Bronchial epithelial cell (primary cell): ENCODE measurements around the gene NELL1. TPM values are rescaled to one million over a fixed set of nuclear protein-coding genes. Genes with fewer than 3 reads are reported as not detected.

Experiments used
- DNase-seq: peaks from one replicate; pipeline ENCODE4 v3.0.0-alpha.2; 2010; ENCODE audit warnings: low read depth
- FAIRE-seq: peaks from 2 replicates; lab custom pipeline; 2011; peaks lifted over from hg19 to GRCh38; lab: Jason Lieb, UNC
- H3K27me3 ChIP-seq: 2 replicates; pipeline ENCODE4 v1.5.1; 2011; ENCODE audit warnings: low read length; ENCODE audit not compliant: control insufficient read depth, insufficient read depth
- H3K36me3 ChIP-seq: 2 replicates; pipeline ENCODE4 v1.5.1; 2011; ENCODE audit warnings: low read length; ENCODE audit not compliant: control insufficient read depth, insufficient read depth
- H3K4me3 ChIP-seq: 2 replicates; pipeline ENCODE4 v1.5.1; 2011; ENCODE audit warnings: mild to moderate bottlenecking, low read depth, low read length, control low read depth
- total RNA-seq: library from RNA; depleted of rRNA; stranded (reverse); fragments of >200 nt; gene quantifications from 2 replicates; pipeline ENCODE4 v1.2.1, GENCODE V29; 2014
- TF ChIP-seq, protein P1 (sequence below): IDR thresholded peaks from 2 replicates; pipeline ENCODE4 v1.5.1; 2011; ENCODE audit warnings: mild to moderate bottlenecking, moderate library complexity, low read length, control low read depth, inconsistent platforms; ENCODE audit not compliant: insufficient read depth, severe bottlenecking

NELL1 gene
- total RNA-seq, 1 donor from 2014 or later = not detected

DNA sequence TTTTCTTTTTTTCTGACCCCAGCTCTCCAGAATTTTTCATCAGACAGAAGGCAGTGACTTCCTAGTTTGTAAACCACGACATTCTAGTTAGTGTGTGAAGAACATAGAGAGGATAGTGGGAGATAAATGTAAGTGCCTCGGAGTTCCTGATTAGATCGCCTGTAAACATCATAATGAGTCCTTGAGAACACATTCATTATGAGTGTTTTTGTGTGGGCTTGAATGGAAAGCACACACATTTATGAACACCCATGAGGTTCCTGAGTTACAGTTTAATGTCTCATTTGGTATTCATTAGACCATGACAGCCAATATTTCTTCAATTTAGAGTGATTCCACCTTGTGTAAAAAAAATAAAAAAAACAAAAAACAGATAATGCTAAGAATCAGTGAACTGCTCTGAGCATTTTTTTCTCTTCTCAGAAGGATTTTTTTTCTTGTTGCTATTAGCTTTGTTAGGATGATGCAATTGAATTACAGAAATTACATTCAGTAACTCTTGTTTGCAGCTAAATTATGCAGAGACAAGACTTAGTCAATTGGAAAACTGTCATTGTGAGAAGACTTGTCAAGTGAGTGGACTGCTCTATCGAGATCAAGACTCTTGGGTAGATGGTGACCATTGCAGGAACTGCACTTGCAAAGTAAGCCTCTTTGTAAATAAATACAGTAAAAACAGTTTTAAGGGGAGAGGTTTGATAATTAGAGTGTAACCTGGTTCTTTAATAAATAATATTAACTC is 257.6 kb downstream of the NELL1 start:
- FAIRE-seq (no peak), DNase-seq (no peak)
- TF ChIP-seq, protein P1, sequence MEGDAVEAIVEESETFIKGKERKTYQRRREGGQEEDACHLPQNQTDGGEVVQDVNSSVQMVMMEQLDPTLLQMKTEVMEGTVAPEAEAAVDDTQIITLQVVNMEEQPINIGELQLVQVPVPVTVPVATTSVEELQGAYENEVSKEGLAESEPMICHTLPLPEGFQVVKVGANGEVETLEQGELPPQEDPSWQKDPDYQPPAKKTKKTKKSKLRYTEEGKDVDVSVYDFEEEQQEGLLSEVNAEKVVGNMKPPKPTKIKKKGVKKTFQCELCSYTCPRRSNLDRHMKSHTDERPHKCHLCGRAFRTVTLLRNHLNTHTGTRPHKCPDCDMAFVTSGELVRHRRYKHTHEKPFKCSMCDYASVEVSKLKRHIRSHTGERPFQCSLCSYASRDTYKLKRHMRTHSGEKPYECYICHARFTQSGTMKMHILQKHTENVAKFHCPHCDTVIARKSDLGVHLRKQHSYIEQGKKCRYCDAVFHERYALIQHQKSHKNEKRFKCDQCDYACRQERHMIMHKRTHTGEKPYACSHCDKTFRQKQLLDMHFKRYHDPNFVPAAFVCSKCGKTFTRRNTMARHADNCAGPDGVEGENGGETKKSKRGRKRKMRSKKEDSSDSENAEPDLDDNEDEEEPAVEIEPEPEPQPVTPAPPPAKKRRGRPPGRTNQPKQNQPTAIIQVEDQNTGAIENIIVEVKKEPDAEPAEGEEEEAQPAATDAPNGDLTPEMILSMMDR = no peak
- H3K4me3 ChIP-seq = no peak overlapping the region
- H3K27me3 ChIP-seq = no peaks in the 10 kb centered on the region
- H3K36me3 ChIP-seq = no peaks in the 10 kb centered on the region

DNA sequence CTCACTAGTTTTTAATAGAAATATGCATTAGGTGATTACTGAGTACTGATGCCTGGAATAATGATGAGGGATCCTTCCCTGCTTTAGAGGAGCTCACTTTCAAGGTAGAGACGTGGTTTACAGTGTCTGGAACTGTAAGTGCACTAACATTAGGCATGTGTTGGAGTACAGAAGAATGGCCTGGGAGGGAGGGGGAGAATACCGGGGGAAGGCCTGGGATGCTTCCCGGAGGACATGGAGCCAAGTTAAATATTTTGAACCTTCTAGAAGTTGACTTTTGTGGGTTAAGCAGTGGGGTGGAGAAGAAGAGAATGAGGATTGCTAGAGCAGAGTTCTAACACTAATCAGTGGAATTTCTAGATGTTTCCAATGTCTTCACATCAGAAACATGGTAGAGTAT is 261.6 kb downstream of the NELL1 start:
- Histone ChIP-seq H3K4me3 (no peak overlapping the region), H3K36me3 (no peaks in the 10 kb centered on the region), H3K27me3 (no peaks in the 10 kb centered on the region)
- TF ChIP-seq, protein P1 = no peak
- FAIRE-seq (no peak), DNase-seq (no peak)

DNA sequence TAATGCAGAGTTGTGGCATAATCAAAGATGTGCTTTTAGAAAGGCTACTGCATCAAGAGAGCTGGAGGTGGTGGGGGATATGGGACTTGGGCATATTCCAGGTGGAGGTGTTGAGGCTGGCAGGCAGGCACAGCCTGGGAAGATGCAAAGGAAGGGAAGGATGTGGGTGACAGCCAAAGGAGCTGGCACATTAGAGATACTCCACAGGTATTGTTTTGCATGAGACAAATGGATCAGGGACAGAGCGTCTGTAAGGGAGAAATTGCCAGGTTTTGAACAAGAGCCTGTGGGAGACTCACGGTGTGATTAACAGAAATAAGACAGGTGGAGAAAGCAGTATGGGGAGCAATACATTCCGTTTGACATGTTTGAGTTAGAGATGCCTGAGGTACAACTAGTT is 263.7 kb downstream of the NELL1 start:
- H3K27me3 ChIP-seq = no peaks in the 10 kb centered on the region
- no peaks in the 10 kb centered on the region for H3K36me3 ChIP-seq
- FAIRE-seq = peak; percentile 55
- TF ChIP-seq, protein P1 = no peak
- no peak overlapping the region for H3K4me3 ChIP-seq
- no peak for DNase-seq

DNA sequence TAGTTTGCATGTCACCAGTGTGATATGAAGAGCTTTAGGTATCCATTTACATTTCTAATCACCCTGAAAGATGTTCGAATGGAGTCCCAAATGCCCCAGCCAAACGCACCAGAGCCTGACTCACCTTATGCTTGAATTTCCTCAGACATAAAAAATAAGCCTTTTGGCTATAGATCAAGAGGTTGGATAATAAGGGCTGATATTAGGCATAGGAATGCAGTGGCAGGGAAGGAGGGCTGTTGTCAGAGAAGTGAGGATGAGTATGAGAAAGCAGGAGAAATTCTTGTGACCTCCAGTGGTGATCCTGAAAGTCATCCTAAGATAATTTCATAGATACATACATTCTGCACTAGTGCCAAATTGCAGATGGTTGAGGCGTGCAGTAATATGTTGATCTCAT is 264.6 kb downstream of the NELL1 start:
- DNase-seq = no peak
- H3K4me3 ChIP-seq = no peak overlapping the region
- H3K36me3 ChIP-seq = no peaks in the 10 kb centered on the region
- H3K27me3 ChIP-seq = no peaks in the 10 kb centered on the region
- no peak for FAIRE-seq
- TF ChIP-seq, protein P1 = no peak

DNA sequence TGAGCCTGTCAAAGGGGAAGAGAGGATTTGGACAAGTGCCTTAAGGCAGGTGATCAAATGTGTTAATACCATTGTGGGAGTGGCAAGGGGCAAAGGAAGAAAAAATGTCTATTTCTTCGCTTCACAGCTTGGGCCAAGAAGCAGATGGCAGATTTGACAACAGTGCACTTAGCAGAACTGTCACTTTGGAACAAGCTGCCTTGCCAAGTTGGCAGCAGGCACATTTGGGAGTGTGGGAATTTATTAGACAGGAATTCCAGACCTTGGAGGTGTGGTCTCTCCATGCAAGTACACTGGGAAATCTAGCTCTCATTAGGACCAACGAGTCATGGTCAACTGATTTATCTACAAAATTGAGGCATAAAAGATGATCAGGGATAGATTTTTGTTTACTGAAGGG is 265.1 kb downstream of the NELL1 start:
- DNase-seq (no peak), FAIRE-seq (no peak)
- no peaks in the 10 kb centered on the region for H3K27me3 ChIP-seq
- H3K36me3 ChIP-seq = no peaks in the 10 kb centered on the region
- H3K4me3 ChIP-seq = no peak overlapping the region
- TF ChIP-seq, protein P1 = no peak

DNA sequence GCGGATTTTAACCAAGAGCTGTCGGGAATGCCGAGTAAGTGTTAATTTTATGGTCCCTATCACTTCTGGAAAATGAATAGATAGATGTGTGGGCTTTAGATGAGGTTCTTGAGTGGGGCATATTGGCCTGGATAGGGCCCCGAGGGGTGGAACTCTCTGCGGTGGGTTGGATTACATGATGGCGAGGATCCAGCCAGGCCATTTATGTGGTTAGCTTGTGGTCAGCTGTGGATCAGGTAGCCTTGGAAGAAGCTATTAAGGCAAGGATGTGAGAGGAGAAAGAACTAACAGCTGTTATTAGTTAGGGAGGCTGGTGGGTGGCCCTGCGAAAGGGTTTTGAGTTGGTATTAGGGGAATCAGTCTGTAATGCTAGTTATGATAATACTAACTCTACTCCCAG is 268.4 kb downstream of the NELL1 start:
- FAIRE-seq (no peak), DNase-seq (no peak)
- TF ChIP-seq, protein P1 = no peak
- no peak overlapping the region for H3K4me3 ChIP-seq
- no peaks in the 10 kb centered on the region for H3K27me3 ChIP-seq
- H3K36me3 ChIP-seq = no peaks in the 10 kb centered on the region
